ENCODE measurements around the gene PLAAT5. TPM values are rescaled to one million over a fixed set of nuclear protein-coding genes. Genes with fewer than 3 reads are reported as not detected.

Gene PLAAT5
- total RNA-seq, 1 donor: 0.42 TPM

- Histone ChIP-seq H3K4me3 (ENCODE audit: low read length) (no peak overlapping the region), H3K27me3 (ENCODE audit: insufficient read depth, low read length) (no peaks in the 10 kb centered on the region), H3K4me1 (ENCODE audit: insufficient read depth, low read length) (peaks cover 73% of the 10 kb centered on the region), H3K9me3 (ENCODE audit: low read depth, low read length) (peaks cover 6% of the 10 kb centered on the region)
Measured at GRCh38 chr11:63504933-63505586, 14.1 kb upstream of the PLAAT5 start.

DNA sequence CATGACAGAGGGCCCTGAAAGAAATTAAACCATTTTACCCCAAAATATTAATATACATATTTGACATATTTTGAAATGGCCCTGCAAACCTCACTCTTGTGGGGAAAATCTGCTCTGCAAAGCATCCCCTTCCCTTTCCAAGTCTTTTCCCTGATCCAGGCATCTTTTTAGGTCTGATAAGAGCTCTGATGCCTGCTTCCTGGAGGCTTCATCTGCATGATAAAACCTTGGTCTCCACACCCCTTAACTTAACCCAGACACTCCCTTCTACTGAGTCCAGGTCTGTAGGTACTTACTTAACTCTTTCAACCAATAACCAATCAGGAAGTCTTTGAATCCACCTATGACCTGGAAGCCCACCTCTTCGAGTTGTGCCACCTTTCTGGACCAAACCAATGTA lies 13.1 kb upstream of the PLAAT5 start:
- Histone ChIP-seq H3K9me3 (ENCODE audit: low read depth, low read length) (peaks cover 6% of the 10 kb centered on the region), H3K4me3 (ENCODE audit: low read length) (no peak overlapping the region), H3K27me3 (ENCODE audit: insufficient read depth, low read length) (no peaks in the 10 kb centered on the region), H3K4me1 (ENCODE audit: insufficient read depth, low read length) (peaks cover 73% of the 10 kb centered on the region)

GRCh38 chr11:63503492-63503891 lies 12.5 kb upstream of the PLAAT5 start:
- no peak overlapping the region for H3K4me3 ChIP-seq (ENCODE audit: low read length)
- no peaks in the 10 kb centered on the region for H3K27me3 ChIP-seq (ENCODE audit: insufficient read depth, low read length)
- peaks cover 69% of the 10 kb centered on the region for H3K4me1 ChIP-seq (ENCODE audit: insufficient read depth, low read length)
- peaks cover 6% of the 10 kb centered on the region for H3K9me3 ChIP-seq (ENCODE audit: low read depth, low read length)

DNA sequence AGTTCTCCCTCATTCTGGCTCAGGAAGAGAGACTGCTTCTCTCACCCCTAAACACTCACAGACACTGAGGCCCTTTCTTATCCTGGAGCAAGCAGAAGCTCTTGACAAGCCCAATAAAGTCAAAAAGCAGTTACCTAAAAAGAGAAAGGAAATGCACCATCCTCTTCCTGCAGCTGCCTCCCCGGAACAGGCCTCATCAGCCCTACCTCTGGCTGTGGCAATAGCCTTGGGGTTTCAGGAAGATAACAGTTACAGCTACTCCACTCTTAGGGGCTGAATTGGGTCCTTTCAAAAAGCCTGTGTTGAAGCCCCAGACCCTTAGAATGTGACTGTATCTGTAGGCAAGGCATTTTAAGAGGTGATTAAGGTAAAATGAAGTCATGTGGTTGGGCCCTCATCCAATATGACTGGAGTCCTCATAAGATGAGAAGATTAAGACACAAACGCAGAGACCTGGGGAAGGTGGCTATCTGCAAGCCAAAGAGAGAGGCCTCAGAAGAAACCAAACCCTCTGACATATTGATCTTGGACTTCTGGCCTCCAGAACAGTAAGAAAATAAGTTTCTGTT lies 11.4 kb upstream of the PLAAT5 start:
- peaks cover 6% of the 10 kb centered on the region for H3K9me3 ChIP-seq (ENCODE audit: low read depth, low read length)
- no peak overlapping the region for H3K4me3 ChIP-seq (ENCODE audit: low read length)
- peaks cover 58% of the 10 kb centered on the region for H3K4me1 ChIP-seq (ENCODE audit: insufficient read depth, low read length)
- H3K27me3 ChIP-seq (ENCODE audit: insufficient read depth, low read length): peaks cover 5% of the 10 kb centered on the region

- Histone ChIP-seq H3K4me3 (ENCODE audit: low read length) (no peak overlapping the region), H3K27me3 (ENCODE audit: insufficient read depth, low read length) (peaks cover 6% of the 10 kb centered on the region), H3K4me1 (ENCODE audit: insufficient read depth, low read length) (peaks cover 47% of the 10 kb centered on the region), H3K9me3 (ENCODE audit: low read depth, low read length) (peaks cover 6% of the 10 kb centered on the region)
Measured at GRCh38 chr11:63501236-63501635, 10.3 kb upstream of the PLAAT5 start.

GRCh38 chr11:63499874-63500273 lies 8.9 kb upstream of the PLAAT5 start:
- Histone ChIP-seq H3K27me3 (ENCODE audit: insufficient read depth, low read length) (peaks cover 8% of the 10 kb centered on the region), H3K4me3 (ENCODE audit: low read length) (no peak overlapping the region), H3K9me3 (ENCODE audit: low read depth, low read length) (peaks cover 6% of the 10 kb centered on the region), H3K4me1 (ENCODE audit: insufficient read depth, low read length) (peaks cover 33% of the 10 kb centered on the region)

- H3K27me3 ChIP-seq (ENCODE audit: insufficient read depth, low read length): peaks cover 40% of the 10 kb centered on the region
- peaks cover 25% of the 10 kb centered on the region for H3K4me1 ChIP-seq (ENCODE audit: insufficient read depth, low read length)
- H3K4me3 ChIP-seq (ENCODE audit: low read length): no peak overlapping the region
- no peaks in the 10 kb centered on the region for H3K9me3 ChIP-seq (ENCODE audit: low read depth, low read length)
Measured at GRCh38 chr11:63494975-63495374, 4.0 kb upstream of the PLAAT5 start.

DNA sequence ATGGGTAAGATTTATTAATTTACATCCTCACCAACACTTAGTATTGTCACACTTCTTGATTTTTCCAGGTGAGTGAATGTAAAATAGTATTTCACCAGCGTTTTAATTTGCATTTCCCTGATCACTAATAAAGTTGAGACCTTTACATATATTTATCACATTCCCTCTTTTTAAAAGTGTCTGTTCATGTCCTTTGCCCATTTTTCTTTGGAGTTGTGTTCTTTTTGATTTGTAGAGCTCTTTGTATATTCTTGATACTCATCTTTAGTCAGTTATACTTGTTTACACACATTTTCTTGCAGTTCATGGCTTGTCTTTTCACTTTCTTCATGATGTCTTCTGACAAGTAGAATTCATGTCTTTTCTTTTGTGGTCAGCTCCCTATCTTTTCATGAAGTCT lies 2.2 kb upstream of the PLAAT5 start:
- H3K9me3 ChIP-seq (ENCODE audit: low read depth, low read length): no peaks in the 10 kb centered on the region
- H3K4me1 ChIP-seq (ENCODE audit: insufficient read depth, low read length): peaks cover 40% of the 10 kb centered on the region
- no peak overlapping the region for H3K4me3 ChIP-seq (ENCODE audit: low read length)
- H3K27me3 ChIP-seq (ENCODE audit: insufficient read depth, low read length): peaks cover 43% of the 10 kb centered on the region

- Histone ChIP-seq H3K4me3 (ENCODE audit: low read length) (no peak overlapping the region), H3K4me1 (ENCODE audit: insufficient read depth, low read length) (peaks cover 40% of the 10 kb centered on the region), H3K27me3 (ENCODE audit: insufficient read depth, low read length) (peaks cover 41% of the 10 kb centered on the region), H3K9me3 (ENCODE audit: low read depth, low read length) (no peaks in the 10 kb centered on the region)
Measured at GRCh38 chr11:63492441-63492840, 1.5 kb upstream of the PLAAT5 start.

DNA sequence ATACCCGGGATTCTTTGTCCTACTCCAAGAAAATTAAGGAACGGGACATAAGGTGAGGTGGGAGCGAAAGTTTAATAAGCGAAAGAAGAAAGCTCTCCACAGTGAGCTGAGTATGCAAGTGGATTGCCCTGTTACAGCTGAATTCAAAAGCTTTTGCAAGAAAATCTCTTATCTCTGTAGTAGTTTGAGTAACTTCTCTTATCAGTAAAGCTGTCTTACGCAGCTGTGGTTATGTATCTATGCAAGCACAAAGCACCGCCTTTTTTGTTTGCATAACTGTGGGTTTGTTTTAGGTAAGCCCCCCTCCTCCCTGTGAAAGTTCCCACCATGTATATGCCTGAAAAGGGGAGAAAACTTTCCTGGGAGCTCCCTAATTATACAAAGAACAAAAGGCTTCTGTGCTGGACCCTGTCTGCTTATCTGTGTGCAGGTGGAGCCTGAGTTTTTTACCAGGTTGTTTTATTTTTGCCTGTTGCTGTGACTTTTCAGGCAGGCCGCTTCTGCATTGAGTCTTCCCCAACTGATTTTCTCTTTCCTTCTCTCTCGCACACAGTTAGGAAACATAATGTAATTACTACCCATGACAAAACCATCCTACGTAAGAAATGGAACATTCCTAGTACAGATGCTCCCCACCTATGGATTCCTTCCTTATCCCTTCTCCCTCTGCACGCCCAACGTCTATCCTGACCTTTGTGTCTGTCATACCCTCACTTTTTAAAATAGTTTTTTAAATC lies 837 bp upstream of the PLAAT5 start:
- Histone ChIP-seq H3K9me3 (ENCODE audit: low read depth, low read length) (no peaks in the 10 kb centered on the region), H3K27me3 (ENCODE audit: insufficient read depth, low read length) (peaks cover 41% of the 10 kb centered on the region), H3K4me3 (ENCODE audit: low read length) (peak overlapping the region; percentile 36), H3K4me1 (ENCODE audit: insufficient read depth, low read length) (peaks cover 40% of the 10 kb centered on the region)

- Histone ChIP-seq H3K4me1 (ENCODE audit: insufficient read depth, low read length) (peaks cover 40% of the 10 kb centered on the region), H3K4me3 (ENCODE audit: low read length) (peak overlapping the region; percentile 36), H3K27me3 (ENCODE audit: insufficient read depth, low read length) (peaks cover 41% of the 10 kb centered on the region), H3K9me3 (ENCODE audit: low read depth, low read length) (no peaks in the 10 kb centered on the region)
Measured at GRCh38 chr11:63491240-63491587, 247 bp upstream of the PLAAT5 start.

DNA sequence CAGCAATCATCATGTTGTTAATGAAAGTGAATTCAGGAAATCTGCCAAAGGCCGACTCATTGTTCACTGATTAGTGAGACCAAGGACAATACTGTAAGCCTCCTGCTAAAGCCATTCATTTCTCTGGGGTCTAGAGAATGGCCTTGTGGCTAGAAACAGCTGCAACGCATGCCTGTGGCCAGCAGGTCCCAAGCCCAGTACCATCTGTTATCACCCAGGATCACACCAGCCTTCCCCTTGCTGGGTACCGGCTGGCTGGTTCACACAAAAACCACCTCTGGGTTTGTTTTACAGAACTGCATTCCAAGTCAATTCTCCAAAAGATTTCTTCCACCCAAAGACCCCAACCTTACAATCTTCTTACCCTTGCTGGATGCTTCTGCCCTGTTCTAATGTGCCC lies 1.1 kb downstream of the PLAAT5 start:
- peaks cover 47% of the 10 kb centered on the region for H3K27me3 ChIP-seq (ENCODE audit: insufficient read depth, low read length)
- peaks cover 40% of the 10 kb centered on the region for H3K4me1 ChIP-seq (ENCODE audit: insufficient read depth, low read length)
- no peak overlapping the region for H3K4me3 ChIP-seq (ENCODE audit: low read length)
- H3K9me3 ChIP-seq (ENCODE audit: low read depth, low read length): peaks cover 13% of the 10 kb centered on the region

- peaks cover 40% of the 10 kb centered on the region for H3K4me1 ChIP-seq (ENCODE audit: insufficient read depth, low read length)
- no peak overlapping the region for H3K4me3 ChIP-seq (ENCODE audit: low read length)
- peaks cover 17% of the 10 kb centered on the region for H3K9me3 ChIP-seq (ENCODE audit: low read depth, low read length)
- peaks cover 47% of the 10 kb centered on the region for H3K27me3 ChIP-seq (ENCODE audit: insufficient read depth, low read length)
Measured at GRCh38 chr11:63488789-63489188, 2.2 kb downstream of the PLAAT5 start.

DNA sequence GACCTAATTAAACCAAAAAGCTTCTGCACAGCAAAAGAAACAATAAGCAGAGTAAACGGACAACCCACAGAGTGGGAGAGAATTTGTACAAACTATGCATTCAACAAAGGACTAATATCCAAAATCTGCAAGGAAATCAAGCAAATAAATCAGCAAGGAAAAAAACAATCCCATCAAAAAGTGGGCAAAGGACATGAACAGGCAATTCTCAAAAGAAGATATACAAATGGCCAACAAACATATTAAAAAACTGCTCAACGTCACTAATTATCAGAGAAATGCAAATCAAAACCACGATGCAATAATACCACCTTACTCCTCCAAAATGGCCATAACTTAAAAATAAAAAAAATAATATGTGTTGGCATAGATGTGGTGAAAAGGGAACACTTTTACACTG lies 5.2 kb downstream of the PLAAT5 start:
- Histone ChIP-seq H3K27me3 (ENCODE audit: insufficient read depth, low read length) (peaks cover 28% of the 10 kb centered on the region), H3K4me3 (ENCODE audit: low read length) (no peak overlapping the region), H3K4me1 (ENCODE audit: insufficient read depth, low read length) (peaks cover 23% of the 10 kb centered on the region), H3K9me3 (ENCODE audit: low read depth, low read length) (peaks cover 17% of the 10 kb centered on the region)

DNA sequence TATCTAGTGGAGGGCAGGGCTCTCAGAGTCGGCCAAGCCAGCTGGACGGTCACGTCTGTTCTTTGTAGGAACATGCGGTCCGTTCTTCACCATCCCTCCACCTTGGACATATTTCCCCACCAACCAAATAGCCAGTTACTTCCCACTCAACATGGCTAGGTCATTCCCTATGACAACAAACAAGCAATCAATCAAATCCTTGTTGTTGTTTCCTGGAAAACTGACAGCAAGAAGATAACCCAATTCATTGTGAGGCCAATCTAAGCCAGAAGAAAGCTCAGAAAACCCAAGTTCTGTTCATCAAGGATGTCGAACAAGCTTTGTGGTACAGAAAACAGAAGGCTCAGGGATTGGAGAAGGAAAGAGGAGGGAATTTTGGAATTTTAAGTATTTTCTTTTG lies 10.9 kb downstream of the PLAAT5 start:
- H3K4me3 ChIP-seq (ENCODE audit: low read length): no peak overlapping the region
- peaks cover 8% of the 10 kb centered on the region for H3K27me3 ChIP-seq (ENCODE audit: insufficient read depth, low read length)
- peaks cover 15% of the 10 kb centered on the region for H3K9me3 ChIP-seq (ENCODE audit: low read depth, low read length)
- peaks cover 4% of the 10 kb centered on the region for H3K4me1 ChIP-seq (ENCODE audit: insufficient read depth, low read length)

Measured in mononuclear cell (primary cell).